ENCODE results near the gene ABCD4. TPM values are rescaled to one million over a fixed set of nuclear protein-coding genes. Genes with fewer than 3 reads are reported as not detected.
"Not testable (repeated sequence)": the region's sequence is repeated elsewhere in the genome, so short reads cannot be mapped to it uniquely, and the experiment has no call there.

ABCD4 gene
- total and polyA plus RNA-seq, 4 donors, result 20.4 to 34.4 (median 29.1) TPM

DNA sequence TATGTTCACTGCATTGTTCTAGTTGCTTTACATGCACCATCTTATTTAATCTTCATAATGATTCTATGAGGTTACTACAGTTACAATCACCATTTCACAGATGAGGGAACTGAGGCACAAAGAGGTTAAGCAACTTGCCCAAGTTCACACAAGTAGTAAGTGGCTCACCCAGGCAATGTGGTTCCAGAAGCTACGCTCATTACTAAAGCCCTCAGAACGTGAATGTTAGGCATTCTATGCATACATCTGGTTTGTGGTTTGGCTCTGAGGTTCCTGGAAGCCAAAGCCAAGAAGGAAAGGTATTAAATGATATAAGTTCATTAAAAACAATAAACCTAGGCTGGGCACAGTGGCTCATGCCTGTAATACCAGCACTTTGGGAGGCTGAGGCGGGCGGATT lies 31.2 kb upstream of the ABCD4 start:
- Histone ChIP-seq H3K9ac (ENCODE audit: low read depth in 1 of 2, low read length in 2 of 2) (no peak overlapping the region), H3K9me3 (ENCODE audit: control insufficient read depth in 4 of 4, low read length in 3 of 4) (no peaks in the 10 kb centered on the region), H3K4me1 (ENCODE audit: control insufficient read depth in 4 of 4, insufficient read depth in 4 of 4, low read length in 3 of 4) (no peaks in the 10 kb centered on the region), H3K36me3 (ENCODE audit: control insufficient read depth in 4 of 4, insufficient read depth in 3 of 4, low read depth in 1 of 4, low read length in 3 of 4) (no peaks in the 10 kb centered on the region), H3K27ac (ENCODE audit: low read depth in 1 of 2, low read length in 2 of 2) (no peak overlapping the region), H3K4me3 (ENCODE audit: low read depth in 1 of 3, low read length in 3 of 3) (no peak overlapping the region), H3K27me3 (ENCODE audit: control insufficient read depth in 4 of 4, insufficient read depth in 4 of 4, low read length in 3 of 4) (no peaks in the 10 kb centered on the region)
- WGBS, result 85% methylated on average over 4 of the region's 4 CpGs
- TF ChIP-seq HNF4A (conservative IDR thresholded peaks at IDR 0.05) (no peak), MAX (IDR thresholded peaks at IDR 0.05) (no peak), ATF3 (IDR thresholded peaks at IDR 0.05) (no peak), FOXA2 (IDR thresholded peaks at IDR 0.05) (no peak), NR2F2 (IDR thresholded peaks at IDR 0.05) (no peak), FOXA1 (IDR thresholded peaks at IDR 0.05) (no peak), RXRA (IDR thresholded peaks at IDR 0.05) (no peak)
- TF ChIP-seq, protein P1, sequence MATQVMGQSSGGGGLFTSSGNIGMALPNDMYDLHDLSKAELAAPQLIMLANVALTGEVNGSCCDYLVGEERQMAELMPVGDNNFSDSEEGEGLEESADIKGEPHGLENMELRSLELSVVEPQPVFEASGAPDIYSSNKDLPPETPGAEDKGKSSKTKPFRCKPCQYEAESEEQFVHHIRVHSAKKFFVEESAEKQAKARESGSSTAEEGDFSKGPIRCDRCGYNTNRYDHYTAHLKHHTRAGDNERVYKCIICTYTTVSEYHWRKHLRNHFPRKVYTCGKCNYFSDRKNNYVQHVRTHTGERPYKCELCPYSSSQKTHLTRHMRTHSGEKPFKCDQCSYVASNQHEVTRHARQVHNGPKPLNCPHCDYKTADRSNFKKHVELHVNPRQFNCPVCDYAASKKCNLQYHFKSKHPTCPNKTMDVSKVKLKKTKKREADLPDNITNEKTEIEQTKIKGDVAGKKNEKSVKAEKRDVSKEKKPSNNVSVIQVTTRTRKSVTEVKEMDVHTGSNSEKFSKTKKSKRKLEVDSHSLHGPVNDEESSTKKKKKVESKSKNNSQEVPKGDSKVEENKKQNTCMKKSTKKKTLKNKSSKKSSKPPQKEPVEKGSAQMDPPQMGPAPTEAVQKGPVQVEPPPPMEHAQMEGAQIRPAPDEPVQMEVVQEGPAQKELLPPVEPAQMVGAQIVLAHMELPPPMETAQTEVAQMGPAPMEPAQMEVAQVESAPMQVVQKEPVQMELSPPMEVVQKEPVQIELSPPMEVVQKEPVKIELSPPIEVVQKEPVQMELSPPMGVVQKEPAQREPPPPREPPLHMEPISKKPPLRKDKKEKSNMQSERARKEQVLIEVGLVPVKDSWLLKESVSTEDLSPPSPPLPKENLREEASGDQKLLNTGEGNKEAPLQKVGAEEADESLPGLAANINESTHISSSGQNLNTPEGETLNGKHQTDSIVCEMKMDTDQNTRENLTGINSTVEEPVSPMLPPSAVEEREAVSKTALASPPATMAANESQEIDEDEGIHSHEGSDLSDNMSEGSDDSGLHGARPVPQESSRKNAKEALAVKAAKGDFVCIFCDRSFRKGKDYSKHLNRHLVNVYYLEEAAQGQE (IDR thresholded peaks at IDR 0.05), result no peak
- DNase-seq (ENCODE audit: low spot score), result no peak

- H3K9ac ChIP-seq (ENCODE audit: low read depth in 1 of 2, low read length in 2 of 2); H3K4me1 ChIP-seq (ENCODE audit: control insufficient read depth in 4 of 4, insufficient read depth in 4 of 4, low read length in 3 of 4); H3K27me3 ChIP-seq (ENCODE audit: control insufficient read depth in 4 of 4, insufficient read depth in 4 of 4, low read length in 3 of 4); H3K4me3 ChIP-seq (ENCODE audit: low read depth in 1 of 3, low read length in 3 of 3); H3K27ac ChIP-seq (ENCODE audit: low read depth in 1 of 2, low read length in 2 of 2); DNase-seq (ENCODE audit: low spot score); H3K9me3 ChIP-seq (ENCODE audit: control insufficient read depth in 4 of 4, low read length in 3 of 4); H3K36me3 ChIP-seq (ENCODE audit: control insufficient read depth in 4 of 4, insufficient read depth in 3 of 4, low read depth in 1 of 4, low read length in 3 of 4): not testable (repeated sequence)
- WGBS, result 91% methylated on average over 9 of the region's 9 CpGs
These were observed 27.3 kb upstream of the ABCD4 start for GRCh38 chr14:74329950-74330552.

DNA sequence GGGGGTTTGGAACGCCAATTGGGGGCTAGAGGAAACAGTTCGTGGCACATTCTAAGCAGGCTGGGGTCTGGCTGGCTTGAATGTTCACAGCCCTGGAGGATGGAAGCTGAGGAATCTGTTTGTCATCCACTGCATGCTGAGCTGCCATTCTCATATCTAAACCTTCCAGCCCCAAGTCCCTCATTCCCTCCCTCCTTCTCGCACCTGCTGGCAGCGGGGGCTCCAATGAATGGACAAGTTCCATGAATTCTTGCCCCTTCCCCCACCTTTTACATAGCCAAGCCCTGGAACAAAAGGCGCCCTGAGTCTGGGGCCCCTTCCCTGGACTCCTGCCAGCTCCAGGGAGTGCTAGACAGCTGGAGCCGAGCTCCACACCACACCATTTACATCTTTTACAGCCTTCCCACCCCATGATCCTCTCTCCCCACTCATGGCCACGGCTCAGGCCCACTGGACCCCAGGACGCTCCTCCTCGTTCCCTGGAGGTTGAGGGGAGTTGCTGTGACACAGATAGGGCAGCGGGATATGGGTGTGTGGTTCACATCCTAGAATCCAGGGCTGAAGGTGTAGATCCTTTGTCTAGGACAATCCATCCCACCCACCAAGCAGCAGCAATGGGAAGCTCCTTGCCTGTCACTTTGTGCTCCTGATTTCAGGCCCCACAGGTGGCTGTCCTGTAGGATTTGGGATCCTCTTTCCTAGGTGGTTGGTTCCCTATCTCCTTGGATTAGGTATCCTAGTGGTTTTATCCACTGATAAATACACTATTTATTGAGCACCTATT lies 23.8 kb upstream of the ABCD4 start:
- H3K9me3 ChIP-seq (ENCODE audit: control insufficient read depth in 4 of 4, low read length in 3 of 4), result no peaks in the 10 kb centered on the region
- no peaks in the 10 kb centered on the region for H3K27me3 ChIP-seq (ENCODE audit: control insufficient read depth in 4 of 4, insufficient read depth in 4 of 4, low read length in 3 of 4)
- H3K36me3 ChIP-seq (ENCODE audit: control insufficient read depth in 4 of 4, insufficient read depth in 3 of 4, low read depth in 1 of 4, low read length in 3 of 4), result no peaks in the 10 kb centered on the region
- DNase-seq (ENCODE audit: low spot score), result no peak
- no peaks in the 10 kb centered on the region for H3K4me1 ChIP-seq (ENCODE audit: control insufficient read depth in 4 of 4, insufficient read depth in 4 of 4, low read length in 3 of 4)
- H3K4me3 ChIP-seq (ENCODE audit: low read depth in 1 of 3, low read length in 3 of 3), result no peak overlapping the region
- 37% methylated on average over 10 of the region's 10 CpGs for WGBS
- TF ChIP-seq RXRA (IDR thresholded peaks at IDR 0.05), result no peak
- TF ChIP-seq FOXA1 (IDR thresholded peaks at IDR 0.05), result no peak
- no peak for TF ChIP-seq HNF4A (conservative IDR thresholded peaks at IDR 0.05)
- TF ChIP-seq MAX (IDR thresholded peaks at IDR 0.05), result no peak
- TF ChIP-seq HNF4G (IDR thresholded peaks at IDR 0.05), result no peak
- no peak for TF ChIP-seq FOXA2 (IDR thresholded peaks at IDR 0.05)
- no peak for TF ChIP-seq RAD21 (IDR thresholded peaks at IDR 0.05)
- TF ChIP-seq NR2F2 (IDR thresholded peaks at IDR 0.05), result no peak
- TF ChIP-seq, protein P1 (IDR thresholded peaks at IDR 0.05), result no peak
- TF ChIP-seq GABPA (IDR thresholded peaks at IDR 0.05 in 1 of 2, conservative IDR thresholded peaks at IDR 0.05 in 1 of 2), result no peak
- no peak for TF ChIP-seq JUND (IDR thresholded peaks at IDR 0.05)
- no peak for TF ChIP-seq CTCF (IDR thresholded peaks at IDR 0.05; ENCODE audit: low read depth, low read length, missing input control)
- TF ChIP-seq TAF1 (conservative IDR thresholded peaks at IDR 0.05), result no peak
- TF ChIP-seq EGR1 (IDR thresholded peaks at IDR 0.05; ENCODE audit: low read depth in 2 of 2), result no peak
- no peak overlapping the region for H3K27ac ChIP-seq (ENCODE audit: low read depth in 1 of 2, low read length in 2 of 2)
- H3K9ac ChIP-seq (ENCODE audit: low read depth in 1 of 2, low read length in 2 of 2), result no peak overlapping the region

Measured in liver (tissue), 9 donors.